Nephron (organoid): ENCODE results near the gene PTPRM.
A peak's percentile ranks its signal among the peaks of the same experiment; 100 is the strongest.

Experiments used
- H3K27ac Mint-ChIP-seq, 3 experiments: 2 replicates each; pipeline ENCODE4 v1.8.0; 2020; ENCODE audit warnings: mixed read lengths in 3 of 3, mild to moderate bottlenecking in 2 of 3, moderate library complexity in 1 of 3
- H3K27me3 Mint-ChIP-seq: 2 replicates; pipeline ENCODE4 v1.8.0; 2021; ENCODE audit warnings: low read depth, mild to moderate bottlenecking, moderate library complexity, mixed read lengths
- H3K36me3 Mint-ChIP-seq: 2 replicates; pipeline ENCODE4 v1.8.0; 2020; ENCODE audit warnings: low read depth, mixed read lengths
- H3K4me1 Mint-ChIP-seq: 2 replicates; pipeline ENCODE4 v1.8.0; 2020; ENCODE audit warnings: mixed read lengths
- H3K4me3 Mint-ChIP-seq, 3 experiments: 2 replicates each; pipeline ENCODE4 v1.8.0; 2020; ENCODE audit warnings: mild to moderate bottlenecking in 3 of 3, mixed read lengths in 3 of 3, moderate library complexity in 2 of 3
- H3K9me3 Mint-ChIP-seq: 2 replicates; pipeline ENCODE4 v1.8.0; 2020; ENCODE audit warnings: mixed read lengths
- CTCF ChIP-seq, 3 experiments: fragments of 200-600 bp; sonication (generic); IDR thresholded peaks; one replicate each; pipeline ENCODE4 v1.5.0; 2021; ENCODE audit warnings: antibody characterized with exemption in 3 of 3; ENCODE audit not compliant: unreplicated experiment in 3 of 3

Gene PTPRM

GRCh38 chr18:7950380-7951136 lies 383.4 kb downstream of the PTPRM start:
- Mint-ChIP-seq H3K9me3 (no peaks in the 10 kb centered on the region), H3K27me3 (no peaks in the 10 kb centered on the region), H3K36me3 (peaks cover 2% of the 10 kb centered on the region), H3K4me3 (no peak overlapping the region), H3K27ac (no peak overlapping the region), H3K4me1 (peaks cover 14% of the 10 kb centered on the region)
- no peak for TF ChIP-seq CTCF (IDR thresholded peaks at IDR 0.05; ENCODE audit: unreplicated experiment in 3 of 3)

GRCh38 chr18:7953095-7953958 lies 386.2 kb downstream of the PTPRM start:
- peaks cover 4% of the 10 kb centered on the region for H3K36me3 Mint-ChIP-seq
- TF ChIP-seq CTCF (IDR thresholded peaks at IDR 0.05; ENCODE audit: unreplicated experiment in 3 of 3): no peak
- H3K4me1 Mint-ChIP-seq: no peaks in the 10 kb centered on the region
- H3K4me3 Mint-ChIP-seq: no peak overlapping the region
- H3K27me3 Mint-ChIP-seq: no peaks in the 10 kb centered on the region
- peak overlapping the region in 1 of 3 experiments; percentile 62 for H3K27ac Mint-ChIP-seq
- no peaks in the 10 kb centered on the region for H3K9me3 Mint-ChIP-seq

- Mint-ChIP-seq H3K4me3 (no peak overlapping the region), H3K27ac (peak overlapping the region in 1 of 3 experiments; percentile 62), H3K27me3 (no peaks in the 10 kb centered on the region), H3K9me3 (no peaks in the 10 kb centered on the region), H3K36me3 (peaks cover 4% of the 10 kb centered on the region), H3K4me1 (no peaks in the 10 kb centered on the region)
- TF ChIP-seq CTCF (IDR thresholded peaks at IDR 0.05; ENCODE audit: unreplicated experiment in 3 of 3): no peak
Measured at GRCh38 chr18:7954238-7954637, 387.1 kb downstream of the PTPRM start.

- Mint-ChIP-seq H3K27me3 (no peaks in the 10 kb centered on the region), H3K27ac (no peak overlapping the region), H3K9me3 (no peaks in the 10 kb centered on the region), H3K4me3 (no peak overlapping the region), H3K36me3 (peaks cover 4% of the 10 kb centered on the region), H3K4me1 (no peaks in the 10 kb centered on the region)
- no peak for TF ChIP-seq CTCF (IDR thresholded peaks at IDR 0.05; ENCODE audit: unreplicated experiment in 3 of 3)
Measured at GRCh38 chr18:7955175-7955574, 388.1 kb downstream of the PTPRM start.

GRCh38 chr18:7957297-7957696 lies 390.2 kb downstream of the PTPRM start:
- Mint-ChIP-seq H3K27ac (no peak overlapping the region), H3K9me3 (no peaks in the 10 kb centered on the region), H3K27me3 (no peaks in the 10 kb centered on the region), H3K36me3 (peaks cover 4% of the 10 kb centered on the region), H3K4me1 (no peaks in the 10 kb centered on the region), H3K4me3 (no peak overlapping the region)
- TF ChIP-seq CTCF (IDR thresholded peaks at IDR 0.05; ENCODE audit: unreplicated experiment in 3 of 3): no peak
